Activated naive CD8-positive, alpha-beta T cell treated with anti-CD3 and anti-CD28 coated beads for 36 hours (primary cell): ENCODE measurements around the gene TMEM109. TPM values are rescaled to one million over a fixed set of nuclear protein-coding genes. Genes with fewer than 3 reads are reported as not detected.

Source experiments
- DNase-seq: peaks from one replicate; pipeline ENCODE4 v3.0.0; 2021
- H3K27ac Mint-ChIP-seq: one replicate; pipeline ENCODE4 v1.8.0; 2022; ENCODE audit warnings: mild to moderate bottlenecking, moderate library complexity, mixed read lengths
- H3K27me3 Mint-ChIP-seq: one replicate; pipeline ENCODE4 v1.8.0; 2022; ENCODE audit warnings: mild to moderate bottlenecking, mixed read lengths
- H3K36me3 Mint-ChIP-seq: one replicate; pipeline ENCODE4 v1.8.0; 2021; ENCODE audit warnings: mild to moderate bottlenecking, mixed read lengths
- H3K4me1 Mint-ChIP-seq: one replicate; pipeline ENCODE4 v1.8.0; 2021; ENCODE audit warnings: mixed read lengths
- H3K4me3 Mint-ChIP-seq: one replicate; pipeline ENCODE4 v1.8.0; 2022; ENCODE audit warnings: mild to moderate bottlenecking, moderate library complexity, mixed read lengths
- H3K9me3 Mint-ChIP-seq: one replicate; pipeline ENCODE4 v1.8.0; 2022; ENCODE audit warnings: mixed read lengths
- total RNA-seq, 2 experiments: library from RNA; stranded (reverse); gene quantifications; one replicate each; pipeline ENCODE4 v1.2.3, GENCODE V29; 2021

The TMEM109 gene
- total RNA-seq, 2 experiments from 2014 or later: 109 to 113 TPM

GRCh38 chr11:60874421-60875365, 39.3 kb upstream of the TMEM109 start:
- no peaks in the 10 kb centered on the region for H3K27me3 Mint-ChIP-seq
- H3K27ac Mint-ChIP-seq: no peak overlapping the region
- H3K4me3 Mint-ChIP-seq: no peak overlapping the region
- no peak for DNase-seq
- H3K9me3 Mint-ChIP-seq: no peaks in the 10 kb centered on the region
- no peaks in the 10 kb centered on the region for H3K36me3 Mint-ChIP-seq
- H3K4me1 Mint-ChIP-seq: peaks cover 23% of the 10 kb centered on the region

GRCh38 chr11:60875366-60876167, 38.4 kb upstream of the TMEM109 start:
- H3K4me3 Mint-ChIP-seq: no peak overlapping the region
- no peaks in the 10 kb centered on the region for H3K27me3 Mint-ChIP-seq
- DNase-seq: no peak
- no peak overlapping the region for H3K27ac Mint-ChIP-seq
- H3K9me3 Mint-ChIP-seq: no peaks in the 10 kb centered on the region
- no peaks in the 10 kb centered on the region for H3K36me3 Mint-ChIP-seq
- H3K4me1 Mint-ChIP-seq: peaks cover 19% of the 10 kb centered on the region

- Mint-ChIP-seq H3K27me3 (no peaks in the 10 kb centered on the region), H3K9me3 (no peaks in the 10 kb centered on the region), H3K27ac (peak overlapping the region; percentile 48), H3K4me1 (peaks cover 14% of the 10 kb centered on the region), H3K4me3 (no peak overlapping the region), H3K36me3 (peaks cover 3% of the 10 kb centered on the region)
- no peak for DNase-seq
These were observed 37.8 kb upstream of the TMEM109 start for GRCh38 chr11:60876168-60876485.

- no peak overlapping the region for H3K4me3 Mint-ChIP-seq
- H3K36me3 Mint-ChIP-seq: peaks cover 9% of the 10 kb centered on the region
- H3K9me3 Mint-ChIP-seq: no peaks in the 10 kb centered on the region
- no peaks in the 10 kb centered on the region for H3K27me3 Mint-ChIP-seq
- no peak overlapping the region for H3K27ac Mint-ChIP-seq
- no peak for DNase-seq
- H3K4me1 Mint-ChIP-seq: no peaks in the 10 kb centered on the region
These were observed 35.5 kb upstream of the TMEM109 start for GRCh38 chr11:60878245-60879101.

GRCh38 chr11:60879104-60879503, 34.9 kb upstream of the TMEM109 start:
- Mint-ChIP-seq H3K4me1 (no peaks in the 10 kb centered on the region), H3K27ac (no peak overlapping the region), H3K9me3 (no peaks in the 10 kb centered on the region), H3K36me3 (peaks cover 13% of the 10 kb centered on the region), H3K27me3 (no peaks in the 10 kb centered on the region), H3K4me3 (no peak overlapping the region)
- no peak for DNase-seq

GRCh38 chr11:60879971-60880588, 33.9 kb upstream of the TMEM109 start:
- H3K27ac Mint-ChIP-seq: peak overlapping the region; percentile 5
- no peaks in the 10 kb centered on the region for H3K27me3 Mint-ChIP-seq
- H3K9me3 Mint-ChIP-seq: no peaks in the 10 kb centered on the region
- no peak overlapping the region for H3K4me3 Mint-ChIP-seq
- no peak for DNase-seq
- H3K36me3 Mint-ChIP-seq: peaks cover 16% of the 10 kb centered on the region
- no peaks in the 10 kb centered on the region for H3K4me1 Mint-ChIP-seq

GRCh38 chr11:60880643-60881282, 33.2 kb upstream of the TMEM109 start:
- H3K27me3 Mint-ChIP-seq: no peaks in the 10 kb centered on the region
- no peak overlapping the region for H3K27ac Mint-ChIP-seq
- no peak overlapping the region for H3K4me3 Mint-ChIP-seq

GRCh38 chr11:60887556-60887955, 26.4 kb upstream of the TMEM109 start:
- no peak overlapping the region for H3K27ac Mint-ChIP-seq
- no peaks in the 10 kb centered on the region for H3K27me3 Mint-ChIP-seq
- H3K4me3 Mint-ChIP-seq: no peak overlapping the region
- DNase-seq: no peak
- H3K9me3 Mint-ChIP-seq: no peaks in the 10 kb centered on the region
- H3K4me1 Mint-ChIP-seq: peaks cover 3% of the 10 kb centered on the region
- peaks cover 30% of the 10 kb centered on the region for H3K36me3 Mint-ChIP-seq

More at GRCh38 chr11:60880643-60881282, 33.2 kb upstream of the TMEM109 start:
- no peaks in the 10 kb centered on the region for H3K9me3 Mint-ChIP-seq
- H3K4me1 Mint-ChIP-seq: no peaks in the 10 kb centered on the region
- no peak for DNase-seq
- peaks cover 18% of the 10 kb centered on the region for H3K36me3 Mint-ChIP-seq

- peaks cover 30% of the 10 kb centered on the region for H3K36me3 Mint-ChIP-seq
- H3K4me1 Mint-ChIP-seq: peaks cover 3% of the 10 kb centered on the region
- no peak for DNase-seq
- H3K27ac Mint-ChIP-seq: peak overlapping the region; percentile 49
- no peaks in the 10 kb centered on the region for H3K27me3 Mint-ChIP-seq
- no peak overlapping the region for H3K4me3 Mint-ChIP-seq
- H3K9me3 Mint-ChIP-seq: no peaks in the 10 kb centered on the region
These were observed 24.1 kb upstream of the TMEM109 start for GRCh38 chr11:60889869-60890311.

- Mint-ChIP-seq H3K27me3 (no peaks in the 10 kb centered on the region), H3K4me3 (no peak overlapping the region), H3K36me3 (peaks cover 29% of the 10 kb centered on the region), H3K4me1 (peaks cover 3% of the 10 kb centered on the region), H3K9me3 (no peaks in the 10 kb centered on the region), H3K27ac (no peak overlapping the region)
- DNase-seq: no peak
These were observed 23.3 kb upstream of the TMEM109 start for GRCh38 chr11:60890696-60891095.

GRCh38 chr11:60891103-60891741, 22.7 kb upstream of the TMEM109 start:
- Mint-ChIP-seq H3K4me3 (no peak overlapping the region), H3K27ac (no peak overlapping the region), H3K36me3 (peaks cover 30% of the 10 kb centered on the region), H3K4me1 (peaks cover 3% of the 10 kb centered on the region), H3K27me3 (no peaks in the 10 kb centered on the region), H3K9me3 (no peaks in the 10 kb centered on the region)
- no peak for DNase-seq

- no peaks in the 10 kb centered on the region for H3K27me3 Mint-ChIP-seq
- no peaks in the 10 kb centered on the region for H3K9me3 Mint-ChIP-seq
- H3K27ac Mint-ChIP-seq: no peak overlapping the region
- no peak for DNase-seq
- H3K36me3 Mint-ChIP-seq: peaks cover 26% of the 10 kb centered on the region
- no peak overlapping the region for H3K4me3 Mint-ChIP-seq
- H3K4me1 Mint-ChIP-seq: peaks cover 7% of the 10 kb centered on the region
These were observed 18.3 kb upstream of the TMEM109 start for GRCh38 chr11:60895687-60896086.

- no peak for DNase-seq
- Mint-ChIP-seq H3K9me3 (no peaks in the 10 kb centered on the region), H3K36me3 (peaks cover 23% of the 10 kb centered on the region), H3K4me1 (peaks cover 5% of the 10 kb centered on the region), H3K4me3 (no peak overlapping the region), H3K27me3 (no peaks in the 10 kb centered on the region), H3K27ac (no peak overlapping the region)
These were observed 16.5 kb upstream of the TMEM109 start for GRCh38 chr11:60897496-60897895.
